Caco-2 (cell line): ENCODE results near the gene CD55. TPM values are rescaled to one million over a fixed set of nuclear protein-coding genes. Genes with fewer than 3 reads are reported as not detected.

Source experiments
- BruUV-seq: library from RNA; stranded (reverse); fragments of 400-500 nt; replicated peaks from 2 replicates; lab custom pipeline; 2021; lab: Mats Ljungman, UMichigan
- CTCF ChIA-PET: fragments of 300-600 bp; sonication (Branson Sonifier 250); formaldehyde crosslinking; loops from one replicate; lab custom pipeline; 2022; ENCODE audit warnings: antibody characterized with exemption; lab: Charles Lee
- POLR2A ChIA-PET: fragments of 300-600 bp; sonication (Branson Sonifier 250); formaldehyde crosslinking; loops from one replicate; lab custom pipeline; 2022; ENCODE audit warnings: antibody characterized with exemption; lab: Charles Lee
- DNase-seq, 2 experiments: peaks; one replicate each; pipeline versions ENCODE4 v3.0.0 to v3.0.0-alpha.2; 2020 to 2022
- H3K27me3 ChIP-seq: replicated peaks from 2 replicates; pipeline ENCODE4 v1.6.0; 2011; ENCODE audit warnings: low read length; ENCODE audit not compliant: control insufficient read depth, insufficient read depth
- H3K36me3 ChIP-seq: 2 replicates; pipeline ENCODE4 v1.5.1; 2011; ENCODE audit warnings: low read length; ENCODE audit not compliant: control insufficient read depth, insufficient read depth
- H3K4me1 ChIP-seq: fragments of 250-450 bp; sonication (Bioruptor Pico); 2 replicates; pipeline ENCODE4 v1.5.1; 2020; ENCODE audit warnings: mild to moderate bottlenecking
- H3K4me3 ChIP-seq: 2 replicates; pipeline ENCODE4 v1.5.1; 2011; ENCODE audit warnings: low read depth, mild to moderate bottlenecking, control low read depth, low read length
- H3K9me3 ChIP-seq: fragments of 250-450 bp; sonication (Bioruptor Pico); 2 replicates; pipeline ENCODE4 v1.5.1; 2020; ENCODE audit warnings: mild to moderate bottlenecking, moderate library complexity
- H3K27ac Mint-ChIP-seq: one replicate; pipeline ENCODE4 v1.8.0; 2022; ENCODE audit warnings: mixed read lengths; ENCODE audit not compliant: unreplicated experiment
- H3K27me3 Mint-ChIP-seq: one replicate; pipeline ENCODE4 v1.8.0; 2022; ENCODE audit warnings: mixed read lengths; ENCODE audit not compliant: insufficient read depth, unreplicated experiment
- H3K36me3 Mint-ChIP-seq: one replicate; pipeline ENCODE4 v1.8.0; 2022; ENCODE audit warnings: mild to moderate bottlenecking, mixed read lengths; ENCODE audit not compliant: insufficient read depth, unreplicated experiment
- H3K4me1 Mint-ChIP-seq: one replicate; pipeline ENCODE4 v1.8.0; 2022; ENCODE audit warnings: low read depth, mixed read lengths; ENCODE audit not compliant: unreplicated experiment
- H3K4me3 Mint-ChIP-seq: one replicate; pipeline ENCODE4 v1.8.0; 2022; ENCODE audit warnings: mild to moderate bottlenecking, moderate library complexity, mixed read lengths; ENCODE audit not compliant: unreplicated experiment
- H3K9me3 Mint-ChIP-seq: one replicate; pipeline ENCODE4 v1.8.0; 2022; ENCODE audit warnings: mixed read lengths; ENCODE audit not compliant: unreplicated experiment
- CTCF ChIP-seq, 2 experiments: fragments of 200-600 bp in 1 of 2; IDR thresholded peaks; 1 replicate in 1 of 2; 2 replicates in 1 of 2; pipeline versions ENCODE4 v1.5.1 to v1.8.0; 2011 to 2022; ENCODE audit warnings: antibody characterized with exemption in 1 of 2, control low read depth in 1 of 2, inconsistent platforms in 1 of 2, low read depth in 1 of 2, low read length in 1 of 2, mild to moderate bottlenecking in 1 of 2, moderate library complexity in 1 of 2; ENCODE audit not compliant: insufficient read depth in 1 of 2, severe bottlenecking in 1 of 2, unreplicated experiment in 1 of 2
- intact Hi-C: fragments of 100-400 bp; cut with micrococcal nuclease; formaldehyde crosslinking; loops from one replicate; pipeline ENCODE4 v1.10.0; 2022; ENCODE audit not compliant: unreplicated experiment
- total RNA-seq: library from RNA; stranded (reverse); gene quantifications from 2 replicates; pipeline ENCODE4 v1.2.3, GENCODE V29; 2022

The CD55 gene
- total RNA-seq, 1 experiment from 2014 or later: 195 TPM

DNA sequence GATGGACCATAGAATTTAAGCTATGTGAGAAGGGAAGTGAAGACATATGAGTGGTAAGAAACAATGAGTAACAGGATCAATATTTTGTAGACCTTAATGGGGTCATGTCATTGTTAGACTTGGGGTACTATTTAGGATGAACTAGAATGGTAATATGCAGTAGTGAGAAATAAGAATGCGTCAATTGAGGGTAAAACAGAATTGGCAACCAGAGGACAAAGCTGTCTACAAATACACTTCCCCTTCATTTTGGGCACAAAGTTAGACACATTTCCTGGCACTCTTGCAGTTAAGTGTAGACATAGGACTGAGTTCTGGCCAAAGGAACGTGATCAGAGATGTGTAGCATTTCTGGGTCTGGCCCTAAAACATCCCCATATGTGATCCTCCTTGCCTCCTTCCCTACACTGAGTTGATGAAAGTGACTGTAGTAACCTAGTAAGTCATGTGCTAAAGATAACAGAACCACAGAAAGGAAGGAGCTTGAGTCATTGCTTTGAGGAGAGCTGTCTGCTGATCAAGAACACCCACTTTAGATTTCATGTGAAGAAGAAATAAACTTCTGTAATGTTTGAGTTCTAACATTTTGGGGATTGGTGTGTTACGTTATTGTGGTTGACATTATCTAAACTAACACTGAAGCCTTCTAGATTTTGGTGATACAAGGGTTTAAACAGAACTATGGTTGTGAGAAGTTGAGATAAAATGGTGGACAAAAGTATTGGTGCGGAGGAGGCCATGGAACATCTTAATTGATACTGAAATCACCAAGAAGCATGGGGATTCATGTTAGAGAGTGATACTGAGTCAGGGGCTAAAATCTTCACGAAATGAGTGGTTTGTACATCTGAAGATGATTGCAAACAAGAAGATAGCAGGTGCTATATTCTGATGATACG, 41.7 kb downstream of the CD55 start:
- TF ChIP-seq CTCF (IDR thresholded peaks at IDR 0.05; ENCODE audit: insufficient read depth in 1 of 2, low read depth in 1 of 2, low read length in 1 of 2, severe bottlenecking in 1 of 2, unreplicated experiment in 1 of 2): no peak
- ChIA-PET CTCF (no interaction called here), POLR2A (no interaction called here)
- Mint-ChIP-seq H3K36me3 (peaks cover 23% of the 10 kb centered on the region), H3K4me3 (no peak overlapping the region), H3K27ac (no peak overlapping the region), H3K27me3 (no peaks in the 10 kb centered on the region), H3K9me3 (no peaks in the 10 kb centered on the region), H3K4me1 (no peaks in the 10 kb centered on the region)
- DNase-seq: no peak
- no peaks in the 10 kb centered on the region for H3K4me1 ChIP-seq
- H3K27me3 ChIP-seq: no peaks in the 10 kb centered on the region
- no peaks in the 10 kb centered on the region for H3K36me3 ChIP-seq
- no peak overlapping the region for H3K4me3 ChIP-seq
- H3K9me3 ChIP-seq: no peaks in the 10 kb centered on the region
- intact Hi-C loops: no loop called here
- BruUV-seq: no TSS peak

GRCh38 chr1:207363871-207364270, 42.4 kb downstream of the CD55 start:
- Histone ChIP-seq H3K36me3 (no peaks in the 10 kb centered on the region), H3K9me3 (no peaks in the 10 kb centered on the region), H3K4me1 (no peaks in the 10 kb centered on the region), H3K27me3 (no peaks in the 10 kb centered on the region), H3K4me3 (no peak overlapping the region)
- Mint-ChIP-seq H3K4me1 (no peaks in the 10 kb centered on the region), H3K9me3 (no peaks in the 10 kb centered on the region), H3K36me3 (peaks cover 20% of the 10 kb centered on the region), H3K27me3 (no peaks in the 10 kb centered on the region), H3K4me3 (no peak overlapping the region), H3K27ac (no peak overlapping the region)
- ChIA-PET CTCF (no interaction called here), POLR2A (no interaction called here)
- no peak for DNase-seq
- BruUV-seq: no TSS peak
- intact Hi-C loops: no loop called here
- no peak for TF ChIP-seq CTCF (IDR thresholded peaks at IDR 0.05; ENCODE audit: insufficient read depth in 1 of 2, low read depth in 1 of 2, low read length in 1 of 2, severe bottlenecking in 1 of 2, unreplicated experiment in 1 of 2)

DNA sequence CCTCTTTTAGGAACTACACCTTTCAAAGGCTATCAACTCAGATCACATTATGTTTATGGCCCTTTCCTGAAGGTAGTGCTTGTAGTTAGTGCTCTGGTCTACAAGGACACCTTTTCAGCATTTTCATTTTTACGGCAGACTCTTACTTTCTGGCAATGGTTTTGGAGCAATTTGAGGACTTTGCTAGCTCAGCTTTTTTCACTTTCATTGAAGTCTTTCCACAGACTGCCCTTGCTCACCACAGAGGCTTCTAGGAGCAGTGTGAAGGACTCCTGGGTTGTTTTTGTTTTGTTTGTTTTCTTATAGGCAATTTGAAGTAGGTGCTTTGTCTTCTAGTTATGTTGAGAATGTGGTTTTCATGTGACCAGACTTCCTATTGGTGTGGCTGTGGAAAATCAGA, 43.1 kb downstream of the CD55 start:
- H3K4me3 ChIP-seq: no peak overlapping the region
- no peaks in the 10 kb centered on the region for H3K9me3 Mint-ChIP-seq
- POLR2A ChIA-PET: no interaction called here
- H3K9me3 ChIP-seq: no peaks in the 10 kb centered on the region
- no peaks in the 10 kb centered on the region for H3K36me3 ChIP-seq
- no peak overlapping the region for H3K27ac Mint-ChIP-seq
- H3K4me3 Mint-ChIP-seq: no peak overlapping the region
- no peak for TF ChIP-seq CTCF (IDR thresholded peaks at IDR 0.05; ENCODE audit: insufficient read depth in 1 of 2, low read depth in 1 of 2, low read length in 1 of 2, severe bottlenecking in 1 of 2, unreplicated experiment in 1 of 2)
- intact Hi-C loops: no loop called here
- CTCF ChIA-PET: no interaction called here
- no peaks in the 10 kb centered on the region for H3K4me1 ChIP-seq
- no peaks in the 10 kb centered on the region for H3K4me1 Mint-ChIP-seq
- H3K36me3 Mint-ChIP-seq: peaks cover 14% of the 10 kb centered on the region
- no peak for DNase-seq
- H3K27me3 ChIP-seq: no peaks in the 10 kb centered on the region
- no peaks in the 10 kb centered on the region for H3K27me3 Mint-ChIP-seq
- BruUV-seq: no TSS peak
